Gastrocnemius medialis (tissue), 4 donors: ENCODE measurements around the gene C17orf78.
"Not testable (repeated sequence)": the region's sequence is repeated elsewhere in the genome, so short reads cannot be mapped to it uniquely, and the experiment has no call there.

ENCODE experiments used
- POLR2A ChIP-seq, 2 donors: fragments of 450-650 bp; IDR thresholded peaks; one replicate each; pipeline ENCODE4 v1.6.1; 2017; ENCODE audit warnings: antibody characterized with exemption in 2 of 2, mild to moderate bottlenecking in 2 of 2, moderate library complexity in 2 of 2
- TF ChIP-seq, protein P1 (sequence below), 5 experiments: fragments of 450-650 bp in 3 of 5; fragments of 200-600 bp in 2 of 5; sonication (generic) in 2 of 5; IDR thresholded peaks in 4 of 5; conservative IDR thresholded peaks in 1 of 5; 1 replicate in 4 of 5; 2 replicates in 1 of 5; pipeline ENCODE4 v1.5.1; 2016 to 2019; ENCODE audit warnings: antibody characterized with exemption in 5 of 5, mild to moderate bottlenecking in 3 of 5, moderate library complexity in 3 of 5

GRCh38 chr17:37408145-37408479, 32.3 kb downstream of the C17orf78 start:
- TF ChIP-seq, protein P1, sequence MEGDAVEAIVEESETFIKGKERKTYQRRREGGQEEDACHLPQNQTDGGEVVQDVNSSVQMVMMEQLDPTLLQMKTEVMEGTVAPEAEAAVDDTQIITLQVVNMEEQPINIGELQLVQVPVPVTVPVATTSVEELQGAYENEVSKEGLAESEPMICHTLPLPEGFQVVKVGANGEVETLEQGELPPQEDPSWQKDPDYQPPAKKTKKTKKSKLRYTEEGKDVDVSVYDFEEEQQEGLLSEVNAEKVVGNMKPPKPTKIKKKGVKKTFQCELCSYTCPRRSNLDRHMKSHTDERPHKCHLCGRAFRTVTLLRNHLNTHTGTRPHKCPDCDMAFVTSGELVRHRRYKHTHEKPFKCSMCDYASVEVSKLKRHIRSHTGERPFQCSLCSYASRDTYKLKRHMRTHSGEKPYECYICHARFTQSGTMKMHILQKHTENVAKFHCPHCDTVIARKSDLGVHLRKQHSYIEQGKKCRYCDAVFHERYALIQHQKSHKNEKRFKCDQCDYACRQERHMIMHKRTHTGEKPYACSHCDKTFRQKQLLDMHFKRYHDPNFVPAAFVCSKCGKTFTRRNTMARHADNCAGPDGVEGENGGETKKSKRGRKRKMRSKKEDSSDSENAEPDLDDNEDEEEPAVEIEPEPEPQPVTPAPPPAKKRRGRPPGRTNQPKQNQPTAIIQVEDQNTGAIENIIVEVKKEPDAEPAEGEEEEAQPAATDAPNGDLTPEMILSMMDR (IDR thresholded peaks at IDR 0.05 in 4 of 5, conservative IDR thresholded peaks at IDR 0.05 in 1 of 5) = not testable (repeated sequence)
- not testable (repeated sequence) for TF ChIP-seq POLR2A (IDR thresholded peaks at IDR 0.05)
